HG03108 (cell line): ENCODE measurements around the gene KCND2.

Source experiments
- ATAC-seq: cut with Tn5 transposase; IDR thresholded peaks from one replicate; pipeline ENCODE4 v1.9.1; 2021; ENCODE audit warnings: moderate library complexity; ENCODE audit not compliant: unreplicated experiment

KCND2 gene

DNA sequence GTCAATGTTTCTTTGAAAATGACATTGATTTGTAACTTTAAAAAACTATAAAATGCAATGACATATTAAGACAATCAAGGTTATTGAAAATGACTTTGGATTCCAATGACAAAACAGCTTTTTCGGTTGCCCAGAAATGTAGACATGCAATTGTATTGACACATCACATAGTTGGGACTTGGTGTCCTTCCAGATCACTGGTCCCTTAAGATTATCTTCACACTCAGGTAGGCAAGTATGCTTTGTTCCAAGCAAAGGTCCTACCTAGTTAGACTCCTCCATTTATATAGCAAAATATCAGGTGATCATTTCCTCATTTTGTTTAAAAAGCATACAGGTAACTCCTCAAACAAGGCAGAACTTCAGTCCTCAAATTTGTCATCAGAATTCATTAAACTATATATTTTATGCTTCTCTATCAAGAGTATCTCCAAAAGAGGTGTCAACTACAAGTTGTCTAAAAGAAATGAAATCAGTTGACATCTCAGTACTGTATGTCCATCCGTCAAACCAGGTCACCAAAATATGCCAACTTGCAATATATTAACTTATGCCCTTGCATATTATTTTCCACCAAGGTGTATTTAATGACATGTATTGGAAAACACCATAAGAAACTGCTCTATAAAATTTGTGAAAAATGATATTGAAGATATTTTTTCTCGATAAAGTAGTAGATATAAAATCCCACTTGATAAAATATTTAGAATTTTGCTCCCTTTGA is 520.4 kb downstream of the KCND2 start:
- no peak for ATAC-seq

DNA sequence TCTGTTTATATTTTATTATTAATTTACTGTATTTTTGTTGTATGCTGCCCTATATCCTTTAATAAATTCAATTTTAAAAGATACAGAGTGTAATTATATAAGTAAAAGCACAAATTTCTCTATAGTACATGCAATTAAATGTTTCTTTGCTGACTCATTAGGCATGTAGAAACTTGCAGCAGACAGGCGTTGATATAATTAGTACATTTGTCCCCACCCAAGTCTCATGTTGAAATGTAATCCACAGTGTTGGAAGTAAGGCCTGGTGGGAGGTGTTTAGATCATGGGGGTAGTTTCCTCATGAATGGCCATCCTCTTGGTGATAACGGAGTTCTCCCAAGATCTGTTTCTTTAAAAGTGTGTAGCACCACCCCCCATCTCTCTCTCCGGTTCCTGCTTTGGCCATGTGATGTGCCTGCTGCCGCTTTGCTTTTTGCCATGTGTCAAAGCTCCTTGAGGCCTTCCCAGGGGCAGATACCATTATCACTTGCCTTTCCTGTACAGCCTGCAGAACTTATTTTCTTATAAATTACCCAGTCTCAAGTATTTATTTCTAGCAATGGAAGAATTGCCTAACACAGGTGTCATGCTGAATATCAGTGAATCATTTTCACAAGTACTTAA is 521.2 kb downstream of the KCND2 start:
- ATAC-seq = no peak

DNA sequence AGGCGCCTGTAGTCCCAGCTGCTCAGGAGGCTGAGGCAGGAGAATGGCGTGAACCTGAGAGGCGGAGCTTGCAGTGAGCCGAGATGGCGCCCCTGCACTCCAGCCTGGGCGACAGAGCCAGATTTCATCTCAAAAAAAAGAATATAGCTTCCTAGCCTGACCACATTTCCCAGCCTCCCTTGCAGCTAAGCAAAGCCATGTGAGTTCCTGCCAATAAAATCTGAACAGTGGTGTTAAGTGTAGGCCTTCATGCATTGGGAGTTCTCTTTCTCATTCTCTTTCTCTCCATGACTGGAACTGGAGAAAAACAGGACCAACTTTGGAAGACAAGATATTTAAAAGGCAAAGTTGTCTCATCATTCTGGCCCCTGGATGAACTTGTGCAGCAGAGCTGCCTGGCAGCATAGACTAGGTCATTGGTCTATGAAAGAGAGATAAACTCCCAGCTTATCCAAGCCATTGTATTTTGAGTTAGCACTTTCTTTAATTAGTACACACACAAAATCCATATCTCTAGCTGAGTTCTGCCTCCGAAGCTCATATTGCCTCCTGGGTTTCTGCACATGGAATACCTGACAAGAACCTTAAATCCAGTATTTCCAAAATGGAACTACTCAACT is 524.2 kb downstream of the KCND2 start:
- ATAC-seq = no peak

DNA sequence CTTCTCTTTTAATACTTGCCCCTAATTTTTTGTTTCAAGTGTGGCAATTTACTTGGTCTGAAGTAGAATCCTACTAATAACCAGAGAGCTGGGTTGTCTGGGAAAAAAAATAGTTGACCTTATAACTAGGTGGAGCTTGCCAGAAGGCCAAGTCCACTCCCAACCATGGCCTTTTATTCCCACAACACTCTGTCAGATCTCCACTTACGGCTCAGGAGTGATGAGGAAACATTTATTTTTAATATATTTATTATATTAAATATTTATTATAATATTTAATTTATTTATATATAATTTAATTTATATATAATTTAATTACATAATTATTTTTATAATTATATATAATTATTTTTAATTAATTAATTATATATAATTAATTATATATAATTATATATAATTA is 526.2 kb downstream of the KCND2 start:
- ATAC-seq = no peak
